WERI-Rb-1 (cell line): Measurements from ENCODE around the gene TMEM132D.

Source experiments
- DNase-seq: peaks from one replicate; pipeline ENCODE4 v3.0.0-alpha.2; 2020
- H3K27ac ChIP-seq: fragments of 250-450 bp; sonication (Bioruptor Pico); 2 replicates; pipeline ENCODE4 v1.5.1; 2020; ENCODE audit warnings: mild to moderate bottlenecking, moderate library complexity
- H3K27me3 ChIP-seq: fragments of 250-450 bp; sonication (Bioruptor Pico); 2 replicates; pipeline ENCODE4 v1.5.1; 2021; ENCODE audit warnings: mild to moderate bottlenecking, low read depth, moderate library complexity; ENCODE audit not compliant: insufficient read depth, severe bottlenecking
- H3K36me3 ChIP-seq: fragments of 250-450 bp; sonication (Bioruptor Pico); 2 replicates; pipeline ENCODE4 v1.5.1; 2020; ENCODE audit warnings: mild to moderate bottlenecking, moderate library complexity
- H3K4me3 ChIP-seq: 2 replicates; pipeline ENCODE4 v1.5.1; 2011; ENCODE audit warnings: low read depth, mild to moderate bottlenecking, control low read depth, low read length
- H3K9me3 ChIP-seq: fragments of 250-450 bp; sonication (Bioruptor Pico); 2 replicates; pipeline ENCODE4 v1.5.1; 2021; ENCODE audit warnings: mild to moderate bottlenecking, moderate library complexity; ENCODE audit not compliant: severe bottlenecking
- TF ChIP-seq, protein P1 (sequence below): IDR thresholded peaks from 2 replicates; pipeline ENCODE4 v1.5.1; 2011; ENCODE audit warnings: low read depth, mild to moderate bottlenecking, control low read depth, inconsistent platforms, low read length

TMEM132D gene

DNA sequence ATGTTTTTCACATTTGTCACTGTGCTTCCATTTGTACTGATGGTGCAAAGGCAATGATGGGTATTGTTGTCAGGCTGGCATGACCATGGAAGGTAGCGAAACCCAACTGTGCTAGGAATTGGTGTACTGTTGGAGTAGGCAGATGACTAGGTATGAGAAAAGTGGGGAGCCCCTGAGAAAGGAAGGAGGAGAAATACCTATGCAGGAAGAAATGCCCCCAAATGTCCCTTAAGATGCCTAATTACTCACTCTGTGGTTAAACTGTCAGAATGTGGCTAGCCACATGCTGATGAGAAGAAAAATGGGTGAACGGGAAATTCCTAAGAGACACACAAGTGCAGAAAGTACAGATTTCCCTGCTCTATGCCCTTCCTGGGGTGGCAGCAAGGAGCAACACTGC is 339.1 kb downstream of the TMEM132D start:
- no peaks in the 10 kb centered on the region for H3K36me3 ChIP-seq
- TF ChIP-seq, protein P1, sequence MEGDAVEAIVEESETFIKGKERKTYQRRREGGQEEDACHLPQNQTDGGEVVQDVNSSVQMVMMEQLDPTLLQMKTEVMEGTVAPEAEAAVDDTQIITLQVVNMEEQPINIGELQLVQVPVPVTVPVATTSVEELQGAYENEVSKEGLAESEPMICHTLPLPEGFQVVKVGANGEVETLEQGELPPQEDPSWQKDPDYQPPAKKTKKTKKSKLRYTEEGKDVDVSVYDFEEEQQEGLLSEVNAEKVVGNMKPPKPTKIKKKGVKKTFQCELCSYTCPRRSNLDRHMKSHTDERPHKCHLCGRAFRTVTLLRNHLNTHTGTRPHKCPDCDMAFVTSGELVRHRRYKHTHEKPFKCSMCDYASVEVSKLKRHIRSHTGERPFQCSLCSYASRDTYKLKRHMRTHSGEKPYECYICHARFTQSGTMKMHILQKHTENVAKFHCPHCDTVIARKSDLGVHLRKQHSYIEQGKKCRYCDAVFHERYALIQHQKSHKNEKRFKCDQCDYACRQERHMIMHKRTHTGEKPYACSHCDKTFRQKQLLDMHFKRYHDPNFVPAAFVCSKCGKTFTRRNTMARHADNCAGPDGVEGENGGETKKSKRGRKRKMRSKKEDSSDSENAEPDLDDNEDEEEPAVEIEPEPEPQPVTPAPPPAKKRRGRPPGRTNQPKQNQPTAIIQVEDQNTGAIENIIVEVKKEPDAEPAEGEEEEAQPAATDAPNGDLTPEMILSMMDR, result no peak
- DNase-seq, result no peak
- no peaks in the 10 kb centered on the region for H3K9me3 ChIP-seq
- no peaks in the 10 kb centered on the region for H3K27me3 ChIP-seq
- no peak overlapping the region for H3K27ac ChIP-seq
- H3K4me3 ChIP-seq, result no peak overlapping the region

DNA sequence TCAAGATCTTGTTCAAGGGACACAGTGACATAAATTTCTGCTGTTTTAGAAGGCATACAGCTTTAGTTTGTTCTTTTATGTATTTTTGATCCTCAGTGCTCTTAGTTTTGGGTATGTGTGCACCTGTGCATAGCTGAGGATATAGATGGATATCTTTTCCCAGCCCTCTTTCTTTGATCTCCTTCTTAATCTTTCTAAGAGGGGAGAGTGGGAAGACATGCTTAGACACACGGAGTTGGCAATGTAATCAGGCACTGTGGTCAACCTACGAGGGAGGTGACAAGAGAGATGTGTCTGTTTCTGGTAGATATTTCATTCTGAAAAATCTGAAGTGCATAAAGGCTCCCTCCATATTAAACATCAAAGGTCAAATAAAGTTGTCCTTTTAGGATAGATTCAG is 340.6 kb downstream of the TMEM132D start:
- H3K27ac ChIP-seq, result no peak overlapping the region
- no peak overlapping the region for H3K4me3 ChIP-seq
- TF ChIP-seq, protein P1, result no peak
- H3K9me3 ChIP-seq, result no peaks in the 10 kb centered on the region
- no peaks in the 10 kb centered on the region for H3K36me3 ChIP-seq
- no peak for DNase-seq
- H3K27me3 ChIP-seq, result no peaks in the 10 kb centered on the region

DNA sequence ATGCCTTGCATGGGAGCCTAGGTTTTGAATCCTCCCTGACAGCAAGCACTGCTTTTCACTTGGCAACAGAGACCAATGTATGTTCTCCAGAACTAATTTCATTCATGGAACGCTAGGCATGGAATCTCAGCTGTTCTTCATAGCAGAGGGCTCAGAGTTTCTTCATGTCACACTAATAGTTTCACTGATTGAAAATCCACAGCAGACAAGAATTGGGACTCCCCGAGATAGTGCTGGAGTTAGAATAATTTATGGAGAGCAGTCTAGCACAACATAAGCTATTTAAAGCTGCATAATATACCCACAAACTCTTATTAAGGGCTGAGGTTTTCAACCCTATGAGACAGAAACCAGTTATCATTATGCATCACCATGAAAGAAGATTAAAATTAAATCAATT is 342.5 kb downstream of the TMEM132D start:
- Histone ChIP-seq H3K36me3 (no peaks in the 10 kb centered on the region), H3K27ac (no peak overlapping the region), H3K9me3 (no peaks in the 10 kb centered on the region), H3K27me3 (no peaks in the 10 kb centered on the region), H3K4me3 (no peak overlapping the region)
- no peak for DNase-seq
- TF ChIP-seq, protein P1, result no peak

DNA sequence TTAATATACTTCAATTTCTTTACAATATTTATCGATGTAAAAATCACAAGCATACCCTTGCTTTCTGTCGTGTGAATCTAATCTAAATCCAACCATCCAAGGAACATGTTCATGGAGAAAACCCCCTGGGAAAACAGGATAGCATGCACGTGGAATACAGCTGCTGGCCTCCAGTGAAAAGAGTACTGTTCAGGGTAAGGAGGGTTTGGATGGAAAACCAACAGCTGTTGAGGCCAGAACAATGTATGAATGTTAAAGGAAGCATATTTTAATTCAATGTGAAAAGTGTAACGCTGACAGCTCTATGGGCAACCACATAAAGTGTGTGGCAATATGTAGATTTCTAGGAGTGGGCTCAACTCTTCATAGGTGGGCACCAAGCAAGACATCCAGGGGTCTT is 344.0 kb downstream of the TMEM132D start:
- no peak for DNase-seq
- H3K36me3 ChIP-seq, result no peaks in the 10 kb centered on the region
- no peaks in the 10 kb centered on the region for H3K9me3 ChIP-seq
- no peaks in the 10 kb centered on the region for H3K27me3 ChIP-seq
- no peak overlapping the region for H3K27ac ChIP-seq
- no peak overlapping the region for H3K4me3 ChIP-seq
- TF ChIP-seq, protein P1, result no peak

DNA sequence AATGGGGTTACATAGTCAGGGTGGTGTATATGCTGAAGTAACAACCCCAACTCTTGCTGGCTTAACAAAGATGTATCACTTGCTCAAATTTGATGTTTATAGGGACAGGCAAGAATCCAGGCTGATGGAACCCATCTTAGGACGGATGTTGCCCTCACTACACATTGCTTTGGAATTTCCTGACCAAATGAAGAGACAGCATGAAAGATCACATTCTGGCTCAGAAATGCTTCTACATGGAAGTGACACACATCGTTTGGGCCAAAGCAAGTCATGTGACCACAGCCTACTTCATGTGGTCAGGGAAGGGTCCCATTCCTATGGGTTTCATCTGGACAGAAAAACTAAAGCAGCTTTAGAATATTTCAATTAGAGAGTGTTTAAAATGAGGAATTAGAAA is 345.8 kb downstream of the TMEM132D start:
- TF ChIP-seq, protein P1, result no peak
- Histone ChIP-seq H3K4me3 (no peak overlapping the region), H3K36me3 (no peaks in the 10 kb centered on the region), H3K27me3 (no peaks in the 10 kb centered on the region), H3K27ac (no peak overlapping the region), H3K9me3 (no peaks in the 10 kb centered on the region)
- no peak for DNase-seq

DNA sequence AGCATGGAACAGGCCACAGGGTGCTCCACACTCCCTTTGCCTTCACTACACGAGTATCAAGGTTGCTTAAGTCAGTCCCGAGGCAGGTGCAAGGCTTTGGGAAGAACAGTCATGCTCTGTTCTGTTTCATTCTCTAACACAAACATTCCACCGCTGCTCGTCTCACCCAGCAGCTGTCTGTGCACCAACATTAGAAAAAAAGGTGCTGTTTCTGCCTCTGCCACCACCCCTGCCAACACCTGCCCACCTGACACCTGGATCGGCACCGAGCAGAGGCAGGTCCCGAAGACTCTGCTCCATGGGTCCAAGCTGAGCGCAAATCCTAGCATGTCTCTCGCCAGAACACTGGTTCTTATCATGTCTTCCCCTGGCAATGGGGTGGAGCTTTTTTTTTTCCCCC is 347.7 kb downstream of the TMEM132D start:
- Histone ChIP-seq H3K36me3 (no peaks in the 10 kb centered on the region), H3K27me3 (no peaks in the 10 kb centered on the region), H3K9me3 (no peaks in the 10 kb centered on the region), H3K27ac (no peak overlapping the region), H3K4me3 (no peak overlapping the region)
- no peak for DNase-seq
- TF ChIP-seq, protein P1, result no peak
